ENCODE results near the gene CST2. TPM values are rescaled to one million over a fixed set of nuclear protein-coding genes. Genes with fewer than 3 reads are reported as not detected.
A peak's percentile ranks its signal among the peaks of the same experiment; 100 is the strongest.
"Not testable (repeated sequence)": the region's sequence is repeated elsewhere in the genome, so short reads cannot be mapped to it uniquely, and the experiment has no call there.

Gene CST2
- total RNA-seq, 1 donor from 2014 or later, result not detected

GRCh38 chr20:23782366-23782983 is 44.1 kb downstream of the CST2 start:
- no peak overlapping the region for H3K27ac ChIP-seq
- no peaks in the 10 kb centered on the region for H3K4me1 ChIP-seq
- DNase-seq (ENCODE audit: low spot score in 2 of 2), result no peak
- no peaks in the 10 kb centered on the region for H3K27me3 ChIP-seq
- no peaks in the 10 kb centered on the region for H3K9me3 ChIP-seq
- H3K4me3 ChIP-seq, result no peak overlapping the region
- no peaks in the 10 kb centered on the region for H3K36me3 ChIP-seq
- TF ChIP-seq CTCF (IDR thresholded peaks at IDR 0.05), result peak in 1 of 3 experiments; percentile 14
- intact Hi-C loops (cut with DNase I), result no loop called here

- intact Hi-C loops (cut with DNase I); H3K27me3 ChIP-seq; H3K4me3 ChIP-seq; H3K27ac ChIP-seq; H3K36me3 ChIP-seq; DNase-seq (ENCODE audit: low spot score in 2 of 2); H3K9me3 ChIP-seq; H3K4me1 ChIP-seq: not testable (repeated sequence)
Observed at GRCh38 chr20:23778676-23779075, 47.9 kb downstream of the CST2 start.

GRCh38 chr20:23777380-23777779 is 49.1 kb downstream of the CST2 start:
- H3K4me1 ChIP-seq; intact Hi-C loops (cut with DNase I); H3K27me3 ChIP-seq; H3K9me3 ChIP-seq; DNase-seq (ENCODE audit: low spot score in 2 of 2); H3K4me3 ChIP-seq; H3K27ac ChIP-seq; H3K36me3 ChIP-seq: not testable (repeated sequence)

- H3K4me1 ChIP-seq, result no peaks in the 10 kb centered on the region
- no peaks in the 10 kb centered on the region for H3K9me3 ChIP-seq
- TF ChIP-seq CTCF (IDR thresholded peaks at IDR 0.05), result no peak
- no peaks in the 10 kb centered on the region for H3K36me3 ChIP-seq
- no peaks in the 10 kb centered on the region for H3K27me3 ChIP-seq
- DNase-seq (ENCODE audit: low spot score in 2 of 2), result no peak
- no peak overlapping the region for H3K27ac ChIP-seq
- no peak overlapping the region for H3K4me3 ChIP-seq
- intact Hi-C loops (cut with DNase I), result no loop called here
Observed at GRCh38 chr20:23776067-23776771, 50.3 kb downstream of the CST2 start.

GRCh38 chr20:23774081-23774480 is 52.4 kb downstream of the CST2 start:
- Histone ChIP-seq H3K9me3 (no peaks in the 10 kb centered on the region), H3K4me1 (no peaks in the 10 kb centered on the region), H3K27ac (no peak overlapping the region), H3K27me3 (no peaks in the 10 kb centered on the region), H3K36me3 (no peaks in the 10 kb centered on the region), H3K4me3 (no peak overlapping the region)
- DNase-seq (ENCODE audit: low spot score in 2 of 2), result no peak
- TF ChIP-seq CTCF (IDR thresholded peaks at IDR 0.05), result no peak
- intact Hi-C loops (cut with DNase I), result no loop called here

Other genes with a start within 250 kb of the CST2 start
- gene CST9, start 220.8 kb downstream of the CST2 start, total RNA-seq, result not detected
- 2,609 TPM for gene CST3, start 188.8 kb downstream of the CST2 start, total RNA-seq
- not detected for gene CST4, start 137.7 kb downstream of the CST2 start, total RNA-seq
- not detected for gene CST1, start 75.8 kb downstream of the CST2 start, total RNA-seq
- not detected for gene CST5, start 53.0 kb upstream of the CST2 start, total RNA-seq
- gene GGTLC1, start 162.1 kb upstream of the CST2 start, total RNA-seq, result not detected